ENCODE results near the gene TEX35.
"Not testable (repeated sequence)": the region's sequence is repeated elsewhere in the genome, so short reads cannot be mapped to it uniquely, and the experiment has no call there.

The TEX35 gene

DNA sequence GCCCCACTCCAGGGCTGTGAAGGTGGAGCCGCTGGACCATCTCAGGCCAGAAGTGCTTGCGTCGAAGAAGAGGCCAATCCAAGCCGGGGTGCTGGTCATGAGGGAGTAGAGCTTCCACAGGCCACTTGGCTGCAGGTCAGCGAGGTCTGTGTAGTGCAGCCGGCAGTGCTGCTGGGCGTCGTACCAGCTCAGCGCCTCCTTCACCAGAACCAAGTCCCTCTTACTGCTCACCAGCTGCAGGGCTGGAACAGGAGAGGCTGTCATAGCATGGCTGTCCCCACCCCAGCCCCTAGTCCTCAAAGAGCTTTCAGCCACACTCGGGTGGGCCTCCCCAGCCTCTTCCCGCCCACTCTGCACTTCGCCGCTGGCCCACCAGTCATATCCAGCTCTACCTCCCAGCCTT is 18.3 kb upstream of the TEX35 start:
- no peak for DNase-seq (ENCODE audit: low read depth in 2 of 2)

DNA sequence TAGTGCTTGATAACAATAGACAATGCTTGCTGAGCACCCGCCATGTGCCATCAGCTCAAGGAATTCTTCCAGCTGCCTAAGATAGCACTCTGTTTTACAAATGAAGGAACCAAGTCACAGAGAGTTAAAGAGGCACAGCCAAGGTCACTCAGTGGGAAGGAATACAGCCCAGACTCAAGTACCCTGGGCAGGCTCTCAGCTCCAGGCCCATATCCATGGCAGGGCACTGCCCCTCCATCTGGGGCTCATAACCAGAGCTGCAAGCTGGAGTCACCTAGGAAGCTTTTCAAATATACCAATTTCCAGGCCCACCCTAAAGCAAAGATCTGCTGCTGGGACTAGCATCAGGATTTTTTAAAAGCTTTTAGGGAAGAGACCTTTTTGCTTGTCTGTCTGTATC is 17.8 kb upstream of the TEX35 start:
- no peak for DNase-seq (ENCODE audit: low read depth in 2 of 2)

DNA sequence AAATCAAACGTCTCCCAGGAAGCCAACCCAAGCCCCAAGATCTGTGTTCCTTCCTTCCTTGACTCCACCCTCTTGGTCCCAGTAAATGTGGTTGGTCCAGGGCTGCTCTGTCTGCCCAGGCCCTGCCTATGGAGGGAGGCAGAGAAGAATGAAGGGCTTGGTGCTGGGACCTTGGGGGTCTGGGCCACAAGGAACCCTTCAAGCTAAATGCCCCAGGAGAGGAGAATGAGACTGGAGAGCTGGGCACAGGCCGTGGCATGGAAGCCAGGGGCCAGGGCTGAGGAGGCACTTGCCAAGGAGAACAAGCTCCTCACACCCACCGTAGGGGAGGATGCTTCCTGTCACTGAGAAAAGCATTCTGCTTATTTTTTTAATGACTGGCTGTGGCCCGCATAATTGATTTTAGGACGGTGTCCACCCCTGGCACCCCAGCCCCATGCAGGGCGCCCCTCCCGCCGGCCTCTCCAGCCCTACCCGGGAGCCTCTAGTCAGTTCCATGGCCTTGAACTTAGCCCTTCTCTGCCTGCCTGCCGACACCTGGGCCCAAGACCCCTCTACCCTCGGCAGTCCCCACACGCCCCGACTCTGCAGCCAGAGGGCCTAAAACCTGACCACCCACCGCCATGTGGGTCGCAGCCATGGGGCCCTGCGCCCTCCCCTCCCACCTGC is 17.0 kb upstream of the TEX35 start:
- no peak for DNase-seq (ENCODE audit: low read depth in 2 of 2)

DNA sequence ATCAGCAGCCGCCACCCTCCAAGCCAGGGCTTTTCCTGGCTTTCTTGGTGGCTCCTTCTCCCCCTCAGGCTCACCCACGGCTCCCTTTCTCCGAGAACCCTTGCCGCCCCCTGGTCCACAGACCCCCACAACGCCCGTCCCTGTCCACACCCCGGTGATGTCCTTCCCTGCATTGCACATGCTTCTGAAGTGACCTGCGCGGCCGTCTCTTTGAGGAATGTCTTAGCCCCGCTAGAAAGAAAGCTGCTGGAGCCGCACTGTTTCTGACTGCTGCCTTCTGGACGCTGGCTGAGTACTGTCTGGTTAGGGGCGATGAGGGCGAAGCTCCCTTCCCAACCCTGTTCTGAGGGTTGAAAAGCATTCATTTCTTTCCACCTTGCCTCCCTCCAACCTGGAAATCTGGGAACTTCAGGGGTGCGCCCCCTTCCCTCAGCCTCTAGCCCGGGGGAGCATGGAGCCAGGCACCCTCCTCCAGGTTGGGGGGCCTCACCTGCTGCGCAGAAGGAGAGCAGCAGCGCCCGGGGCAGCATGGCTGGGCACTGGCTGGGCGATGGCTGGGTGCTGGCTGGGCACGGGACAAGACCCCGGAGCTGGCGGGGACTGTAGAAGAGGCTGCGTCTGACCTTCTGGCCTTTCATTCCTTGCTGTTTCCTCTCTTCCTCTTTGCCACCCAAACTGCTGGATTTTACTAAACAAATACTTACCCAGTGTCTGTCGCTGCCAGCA is 16.3 kb upstream of the TEX35 start, which contains the start of gene CLEC20A:
Gene CLEC20A, minus strand, starts transcription at position 555 of the 726 bp plus-strand sequence. Its CDS starts 25 bp downstream, at position 530.
- DNase-seq (ENCODE audit: low read depth in 2 of 2) = no peak

DNA sequence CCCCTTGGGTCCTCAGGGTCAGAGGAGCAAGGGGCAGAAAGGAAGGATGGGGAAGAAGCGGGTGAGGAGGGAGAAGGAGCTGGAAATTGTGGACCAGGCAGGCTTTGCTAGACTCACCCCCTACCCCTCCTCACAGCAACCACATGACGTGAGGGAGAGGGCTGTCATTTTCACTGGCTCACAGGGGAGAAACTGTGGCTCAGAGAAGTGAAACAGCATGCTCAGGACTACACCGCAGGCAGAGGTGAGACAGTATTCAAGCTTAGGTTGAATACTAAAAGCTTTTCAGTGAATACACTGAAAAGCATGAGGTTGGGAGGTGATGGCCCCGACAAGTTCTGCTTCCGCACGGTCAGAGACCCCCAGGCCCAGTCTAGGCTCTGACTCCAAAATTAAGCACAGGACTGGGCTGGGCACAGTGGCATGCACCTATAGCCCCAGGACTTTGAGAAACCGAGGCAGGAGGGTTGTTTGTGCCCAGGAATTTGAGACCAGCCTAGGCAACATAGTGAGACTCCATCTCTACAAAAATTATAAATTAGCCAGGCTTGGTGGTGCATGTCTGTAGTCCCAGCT is 14.9 kb upstream of the TEX35 start:
- no peak for DNase-seq (ENCODE audit: low read depth in 2 of 2)

DNA sequence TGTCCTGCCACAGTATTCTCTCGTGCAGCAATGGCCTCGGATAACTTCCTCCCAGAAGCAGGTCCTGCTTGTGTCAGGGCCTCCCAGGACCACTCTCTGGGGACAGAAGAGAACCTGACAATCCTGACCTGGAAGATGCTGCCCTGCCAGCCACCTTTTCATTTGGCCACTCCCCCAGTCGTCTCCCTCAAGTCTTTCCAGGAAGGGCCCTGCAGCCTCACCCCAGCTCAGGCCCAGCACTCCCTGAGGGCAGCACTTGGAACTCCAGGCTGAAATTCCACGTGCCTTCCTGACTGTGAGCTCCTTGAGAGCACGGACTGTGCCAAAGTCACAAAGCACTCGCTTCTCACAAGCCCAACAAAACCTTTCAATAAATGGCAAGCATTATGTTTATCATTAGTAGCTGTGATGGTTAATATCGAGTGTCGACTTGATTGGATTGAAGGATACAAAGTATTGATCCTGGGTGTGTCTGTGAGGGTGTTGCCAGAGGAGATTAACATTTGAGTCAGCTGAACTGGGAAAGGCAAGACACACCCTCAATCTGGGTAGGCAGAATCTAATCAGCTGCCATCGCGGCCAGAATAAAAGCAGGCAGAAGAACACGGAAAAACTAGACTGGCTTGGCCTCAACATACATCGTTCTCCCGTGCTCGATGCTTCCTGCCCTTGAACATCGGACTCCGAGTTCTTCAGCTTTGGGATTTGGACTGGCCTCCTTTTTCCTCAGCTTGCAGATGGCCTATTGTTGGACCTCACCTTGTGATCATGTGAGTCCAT is 13.8 kb upstream of the TEX35 start:
- DNase-seq (ENCODE audit: low read depth in 2 of 2) = no peak

DNA sequence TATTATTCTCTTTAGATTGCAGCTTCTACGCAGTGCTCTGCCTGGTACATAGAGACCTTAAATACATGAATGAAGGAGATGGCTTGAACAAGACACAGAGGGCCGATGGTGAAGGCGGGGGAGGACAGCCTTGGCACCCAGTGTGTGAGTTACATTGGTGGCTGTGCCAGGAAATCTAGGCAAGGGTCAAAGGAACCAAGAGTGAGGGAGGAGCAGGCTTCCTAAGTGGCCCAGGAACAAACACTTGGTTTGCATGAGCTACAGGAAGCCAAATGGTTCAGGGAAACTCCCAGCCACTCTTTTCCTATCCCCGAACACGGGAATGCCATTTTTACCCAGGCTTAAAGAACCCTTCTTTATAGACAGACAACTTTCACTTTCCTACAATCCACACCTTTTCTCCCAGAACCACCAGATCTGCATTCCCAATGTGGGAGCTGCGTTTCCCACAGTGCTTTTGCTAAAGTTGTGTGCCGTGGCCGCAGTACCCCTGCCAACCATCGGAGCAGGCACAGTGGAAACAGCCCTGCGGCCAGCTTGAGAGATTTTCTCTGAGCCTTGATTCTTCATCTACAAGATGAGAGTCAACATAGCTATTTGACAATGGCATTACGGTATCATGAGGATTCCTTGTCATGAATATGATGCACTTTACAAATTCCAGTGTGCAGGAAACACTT is 12.7 kb upstream of the TEX35 start:
- DNase-seq (ENCODE audit: low read depth in 2 of 2) = no peak

DNA sequence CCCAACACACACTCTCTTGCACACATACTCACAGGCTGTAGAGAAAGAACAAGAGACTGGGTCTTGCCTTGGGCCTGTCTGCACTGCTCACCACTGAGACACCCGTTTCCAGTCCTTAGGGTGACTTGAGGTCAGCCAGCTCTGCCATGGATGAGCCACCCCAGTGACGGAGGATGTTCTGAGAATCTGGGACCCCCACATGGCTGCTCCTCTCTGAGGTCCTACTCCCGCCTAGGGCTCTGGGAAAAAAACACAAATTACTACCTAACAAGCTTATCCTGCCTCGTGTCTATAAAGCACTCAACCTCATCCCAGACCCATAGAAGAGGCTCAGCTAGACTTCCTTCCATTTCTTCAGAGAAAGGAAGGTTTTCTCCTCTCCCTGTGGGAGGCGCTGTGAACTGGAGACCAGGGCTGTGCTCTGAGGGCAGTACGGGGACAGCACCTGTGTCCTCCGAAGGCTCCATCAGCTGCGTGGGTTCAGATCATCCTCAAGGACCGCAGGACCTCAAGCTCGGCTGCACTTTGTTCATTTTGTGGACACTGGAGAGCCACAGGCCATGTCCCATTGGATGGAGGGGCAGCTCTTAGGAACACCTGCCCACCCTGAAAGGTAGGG is 11.9 kb upstream of the TEX35 start:
- DNase-seq (ENCODE audit: low read depth in 2 of 2) = no peak

DNA sequence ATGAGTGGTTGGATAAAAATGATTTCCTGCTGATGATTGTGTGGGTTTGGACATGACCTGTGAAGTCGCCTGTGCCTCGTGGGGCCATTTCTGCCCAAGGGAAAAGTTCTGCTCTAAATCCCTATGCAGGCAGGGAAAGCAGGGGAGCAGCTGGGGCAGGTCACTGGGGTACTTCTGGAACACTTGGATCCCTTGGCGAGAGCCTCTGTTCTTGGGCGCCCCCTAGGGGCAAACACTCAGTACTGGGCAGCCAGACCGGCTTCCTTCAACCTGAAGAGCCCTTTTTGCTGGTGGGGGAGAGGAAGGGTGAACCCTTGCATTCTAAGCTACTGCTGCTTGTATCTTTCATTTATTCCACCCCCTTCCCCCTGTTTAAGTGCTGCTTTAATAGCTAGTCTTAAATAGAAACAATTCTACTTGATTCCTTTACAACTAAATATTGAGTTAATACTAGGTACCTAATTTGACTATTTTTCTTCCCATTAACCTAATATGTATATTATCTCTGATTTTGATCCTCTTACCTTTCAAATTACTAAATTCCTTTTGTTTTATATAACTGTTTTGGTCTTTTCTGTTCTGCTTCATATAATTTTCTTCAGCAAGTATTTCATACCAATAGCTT is 11.1 kb upstream of the TEX35 start:
- DNase-seq (ENCODE audit: low read depth in 2 of 2) = peak in 1 of 2 donors; percentile 3

DNA sequence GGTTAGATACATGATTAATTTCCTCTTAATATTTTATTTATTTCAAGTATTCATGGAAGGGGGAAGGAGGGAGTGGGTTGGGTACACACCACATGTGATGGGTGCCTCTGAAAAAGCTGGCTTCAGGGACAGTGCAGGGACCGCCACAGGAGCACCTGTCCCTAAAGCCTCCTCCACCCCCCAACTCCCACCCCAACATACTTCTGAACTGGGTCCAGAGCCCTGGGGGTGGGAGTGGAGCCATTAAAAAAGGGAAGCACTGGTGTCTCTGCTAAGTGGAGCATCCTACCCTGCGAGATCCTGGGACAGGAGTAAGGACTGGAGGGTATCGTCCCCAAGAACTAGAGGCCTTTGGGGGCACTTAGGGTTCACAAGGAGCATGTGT is 10.6 kb upstream of the TEX35 start:
- DNase-seq (ENCODE audit: low read depth in 2 of 2) = no peak

DNA sequence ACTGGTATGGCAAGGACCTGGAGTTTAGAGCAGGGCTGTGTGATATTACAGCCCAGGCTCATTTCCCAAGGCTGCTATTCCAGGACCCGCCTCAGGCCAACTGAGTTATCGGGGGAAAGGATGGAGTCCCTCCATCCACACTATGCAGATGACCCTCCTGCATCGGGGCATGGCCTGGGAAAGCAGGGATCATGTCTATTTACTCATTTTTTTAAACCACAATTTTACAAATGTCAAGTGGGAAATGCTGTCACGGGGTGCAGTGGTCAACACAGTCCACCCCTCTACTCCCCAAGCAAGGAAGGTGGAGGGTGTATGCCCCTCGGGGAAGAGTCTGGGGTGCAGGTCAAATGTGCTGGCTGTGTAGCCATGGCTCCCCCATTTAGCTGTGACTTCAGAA is 10.1 kb upstream of the TEX35 start:
- no peak for DNase-seq (ENCODE audit: low read depth in 2 of 2)

DNA sequence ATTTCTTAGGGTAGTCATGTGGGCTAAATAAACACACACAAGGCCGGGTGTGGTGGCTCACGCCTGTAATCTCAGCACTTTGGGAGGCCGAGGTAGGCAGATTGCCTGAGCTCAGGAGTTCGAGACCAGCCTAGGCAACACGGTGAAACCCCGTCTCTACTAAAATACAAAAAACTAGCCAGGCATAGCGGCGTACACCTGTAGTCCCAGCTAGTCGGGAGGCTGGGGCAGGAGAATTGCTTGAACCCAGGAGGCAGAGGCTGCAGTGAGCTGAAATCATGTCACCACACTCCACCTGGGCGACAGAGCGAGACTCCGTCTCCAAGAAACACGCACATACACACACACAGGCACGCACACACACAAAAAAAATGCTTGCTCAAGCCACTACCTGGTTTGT is 9.6 kb upstream of the TEX35 start:
- DNase-seq (ENCODE audit: low read depth in 2 of 2) = not testable (repeated sequence)

DNA sequence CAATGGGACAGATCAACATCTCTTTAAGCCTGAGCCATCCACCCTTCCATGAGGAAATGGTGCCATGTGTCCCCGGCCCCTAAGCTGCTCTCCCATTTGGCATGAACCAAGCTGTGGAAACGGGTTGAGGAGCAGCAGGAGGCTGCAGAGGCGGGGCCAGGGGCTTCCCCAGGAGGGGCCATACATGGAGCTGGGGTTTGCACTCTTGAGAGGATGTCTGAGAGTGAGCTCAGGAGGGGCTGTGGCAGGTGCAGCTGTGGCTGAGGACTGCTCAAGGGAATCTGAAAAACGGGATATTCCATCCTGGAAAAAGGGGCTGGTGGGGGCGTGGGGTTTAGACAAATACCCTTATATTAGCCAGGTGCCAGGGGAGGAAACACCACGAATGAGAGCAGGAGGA is 9.1 kb upstream of the TEX35 start:
- DNase-seq (ENCODE audit: low read depth in 2 of 2) = no peak

DNA sequence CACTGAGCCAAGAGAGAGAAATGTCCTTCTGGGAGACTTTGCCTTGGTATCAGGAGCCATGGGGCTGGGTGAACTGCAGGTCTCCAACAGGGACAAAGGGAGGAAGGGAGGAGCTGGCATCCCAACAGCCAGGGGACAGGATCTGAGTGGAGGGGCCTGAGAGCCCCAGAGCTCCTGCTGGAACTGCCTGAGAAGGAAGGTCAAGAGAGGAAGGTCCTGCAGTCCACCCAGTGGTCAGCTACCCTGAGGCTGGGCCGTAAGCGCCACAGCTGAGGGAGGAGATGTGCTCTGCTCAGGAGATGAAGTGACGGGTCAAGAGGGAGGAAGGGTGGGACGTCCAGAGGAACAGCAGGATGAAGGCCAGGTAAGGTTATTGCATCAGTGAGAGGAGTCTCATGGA is 8.6 kb upstream of the TEX35 start:
- no peak for DNase-seq (ENCODE audit: low read depth in 2 of 2)

DNA sequence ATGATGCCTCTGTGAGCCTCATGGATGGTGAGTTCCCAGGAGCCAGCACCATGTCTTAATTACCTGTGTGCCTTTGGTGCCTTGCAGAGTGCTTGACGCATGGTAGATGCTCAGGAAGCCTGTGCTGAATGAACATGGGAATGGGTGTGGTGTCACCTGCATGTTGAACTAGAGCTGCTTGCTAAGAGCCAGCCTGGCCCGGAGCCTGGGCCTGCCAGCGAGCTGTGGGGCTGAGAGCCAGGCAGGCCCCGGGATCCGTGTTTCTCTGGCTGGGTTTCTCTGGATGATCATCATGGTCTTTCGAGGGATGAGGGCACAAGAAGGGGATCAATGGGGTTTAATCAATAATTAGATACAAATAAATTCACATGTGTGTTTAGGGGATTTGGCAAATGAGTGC is 6.7 kb upstream of the TEX35 start:
- no peak for DNase-seq (ENCODE audit: low read depth in 2 of 2)

DNA sequence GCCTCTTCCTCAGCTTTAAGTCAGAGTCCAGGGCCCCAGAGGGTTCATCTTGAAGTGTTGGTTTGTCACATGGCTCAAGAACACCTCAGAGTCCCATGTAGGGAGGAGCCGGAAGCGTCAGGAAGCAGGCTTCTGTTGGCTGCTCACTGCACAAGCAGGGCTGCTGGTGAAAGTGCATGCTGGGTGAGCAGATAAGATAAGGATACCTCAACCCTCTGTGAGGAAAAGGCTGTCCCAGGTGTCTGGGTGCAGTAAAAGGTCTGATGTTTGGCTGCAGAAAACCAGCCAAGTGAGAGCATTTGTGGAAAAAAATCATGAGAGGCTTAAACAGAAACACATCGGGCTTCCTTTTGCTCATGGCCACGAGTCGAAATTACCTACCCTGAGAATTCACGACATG is 6.2 kb upstream of the TEX35 start:
- no peak for DNase-seq (ENCODE audit: low read depth in 2 of 2)

DNA sequence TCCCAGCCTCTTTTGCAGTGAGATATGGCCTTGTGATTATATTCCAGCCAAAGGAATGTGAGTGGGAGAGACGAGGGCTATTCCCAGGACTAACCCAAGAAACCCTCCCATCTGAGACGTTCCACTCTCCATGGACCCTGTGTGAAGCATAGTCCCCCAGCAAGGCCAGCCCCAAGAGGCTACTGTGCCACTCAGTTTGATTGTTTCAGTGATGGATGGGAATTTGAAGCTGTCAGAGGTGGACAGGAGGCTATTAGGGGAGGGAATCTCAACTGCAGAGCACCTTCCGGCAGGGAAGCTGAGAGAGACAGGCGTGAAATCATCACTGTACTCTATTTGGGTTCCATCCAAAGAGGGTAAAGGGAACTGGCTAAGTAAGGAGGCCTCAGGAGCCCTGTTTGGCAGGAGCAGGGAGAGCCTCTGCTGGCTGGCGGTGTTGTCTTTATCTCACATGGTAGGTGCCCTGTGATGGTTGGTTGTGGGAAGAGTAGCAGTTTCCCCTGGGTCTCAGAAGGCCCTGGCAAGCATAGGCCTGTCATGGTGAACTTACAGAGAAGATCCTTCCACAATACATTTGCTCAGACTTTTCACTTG is 3.4 kb upstream of the TEX35 start:
- DNase-seq (ENCODE audit: low read depth in 2 of 2) = no peak

DNA sequence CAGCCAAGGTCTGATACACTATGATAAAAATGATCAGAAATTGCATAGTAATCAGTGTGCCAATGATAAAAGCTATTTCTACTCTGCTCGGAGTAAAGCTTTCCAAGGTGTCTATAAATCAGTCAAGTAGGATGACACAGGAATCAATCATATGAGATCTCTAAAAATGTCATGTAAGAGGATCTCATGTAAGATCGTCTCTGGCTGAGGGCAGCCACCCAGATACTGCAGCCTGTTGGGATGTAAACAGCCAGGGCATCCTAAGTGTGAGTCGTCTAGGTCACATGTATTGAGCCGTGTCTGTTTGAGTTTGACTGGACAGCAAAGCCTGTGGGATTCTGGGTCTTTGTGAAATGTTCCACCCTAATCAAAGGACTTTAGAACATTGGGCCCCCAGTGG is 2.8 kb upstream of the TEX35 start:
- no peak for DNase-seq (ENCODE audit: low read depth in 2 of 2)

DNA sequence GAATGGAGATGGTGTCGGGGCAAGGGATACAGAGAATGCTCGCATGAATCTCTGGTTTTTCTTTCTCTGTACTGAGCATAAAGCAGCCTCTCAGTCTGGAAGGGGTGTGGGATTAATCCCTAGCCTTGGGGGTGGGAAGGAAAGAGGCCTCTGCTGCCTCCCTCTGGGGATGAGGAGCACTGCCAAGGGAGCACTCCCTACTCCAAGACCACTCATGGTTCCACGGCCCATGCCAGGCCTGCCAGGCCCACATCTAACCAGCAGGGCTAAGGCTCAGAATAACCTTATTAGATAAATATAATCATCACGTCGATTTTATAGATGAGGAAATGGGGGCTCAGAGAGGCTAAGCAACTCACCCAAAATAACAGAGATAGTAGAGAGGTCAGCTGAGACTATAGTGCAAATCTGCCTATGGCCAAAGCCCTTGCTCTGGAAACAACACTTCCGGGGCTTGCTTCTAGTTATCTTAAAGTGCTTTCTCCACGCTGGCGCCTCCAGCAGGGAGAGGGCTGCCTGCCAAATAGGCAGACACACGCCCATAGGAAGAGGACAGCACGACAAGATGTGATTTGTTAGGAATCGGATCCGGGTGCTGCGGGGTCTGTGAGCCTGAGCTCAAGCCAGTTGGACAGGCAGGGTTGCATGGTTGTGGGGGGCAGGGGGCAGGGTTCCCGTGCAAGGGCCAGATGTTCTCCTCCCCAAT is 522 bp downstream of the TEX35 start:
- DNase-seq (ENCODE audit: low read depth in 2 of 2) = no peak

DNA sequence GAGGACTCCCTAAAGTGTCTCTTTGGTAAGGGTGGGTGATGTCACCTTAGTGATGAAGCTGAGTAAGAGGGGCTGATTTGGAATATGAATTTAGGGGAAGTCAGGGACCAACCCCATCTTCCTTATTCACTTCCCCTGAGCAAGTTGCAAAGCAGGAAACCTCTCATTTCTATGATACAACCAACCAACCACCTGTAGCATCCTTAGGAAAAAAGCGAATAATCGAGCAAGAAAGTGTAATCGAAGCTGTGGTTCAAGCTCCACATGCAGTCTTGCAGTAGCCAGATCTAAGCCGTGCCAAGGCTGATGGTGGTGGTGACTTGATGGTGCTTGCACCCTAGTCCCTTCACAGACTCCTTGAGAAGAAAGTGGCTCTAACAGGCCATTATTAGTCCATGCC is 3.2 kb downstream of the TEX35 start:
- no peak for DNase-seq (ENCODE audit: low read depth in 2 of 2)
